Osteoblast (primary cell): ENCODE data around the gene TRMT10B. TPM values are rescaled to one million over a fixed set of nuclear protein-coding genes. Genes with fewer than 3 reads are reported as not detected.

Experiments
- DNase-seq: peaks from one replicate; pipeline ENCODE4 v3.0.0; 2011; ENCODE audit warnings: low spot score, mixed read lengths; ENCODE audit not compliant: insufficient read length; ENCODE audit errors: missing footprints
- H2AFZ ChIP-seq: 2 replicates; pipeline ENCODE4 v1.6.0; 2011; ENCODE audit warnings: mild to moderate bottlenecking, low read length
- H3K27ac ChIP-seq: 2 replicates; pipeline ENCODE4 v1.5.1; 2011; ENCODE audit warnings: mild to moderate bottlenecking, low read depth, low read length, moderate library complexity
- H3K27me3 ChIP-seq: 2 replicates; pipeline ENCODE4 v1.6.0; 2012; ENCODE audit warnings: mild to moderate bottlenecking, control low read depth, inconsistent platforms, low read length, moderate library complexity; ENCODE audit not compliant: insufficient read depth
- H3K36me3 ChIP-seq: 2 replicates; pipeline ENCODE4 v1.5.1; 2011; ENCODE audit warnings: mild to moderate bottlenecking, low read length, control low read depth, moderate library complexity; ENCODE audit not compliant: insufficient read depth
- H3K4me1 ChIP-seq: 2 replicates; pipeline ENCODE4 v1.5.1; 2011; ENCODE audit warnings: mild to moderate bottlenecking, low read length, control low read depth, moderate library complexity; ENCODE audit not compliant: insufficient read depth
- H3K4me2 ChIP-seq: 2 replicates; pipeline ENCODE4 v1.6.0; 2011; ENCODE audit warnings: mild to moderate bottlenecking, low read length; ENCODE audit not compliant: insufficient read depth
- H3K4me3 ChIP-seq: fragments of 200-600 bp; sonication (generic); 3 replicates; pipeline ENCODE4 v1.5.1; 2012; ENCODE audit warnings: mild to moderate bottlenecking, low read length, inconsistent platforms; ENCODE audit not compliant: insufficient read depth
- H3K79me2 ChIP-seq: 2 replicates; pipeline ENCODE4 v1.6.0; 2012; ENCODE audit warnings: mild to moderate bottlenecking, low read length, control low read depth, inconsistent platforms; ENCODE audit not compliant: insufficient read depth
- H3K9me3 ChIP-seq: 2 replicates; pipeline ENCODE4 v1.5.1; 2011; ENCODE audit warnings: low read depth, low read length, control low read depth
- H4K20me1 ChIP-seq: 2 replicates; pipeline ENCODE4 v1.6.0; 2012; ENCODE audit warnings: mild to moderate bottlenecking, low read length, control low read depth; ENCODE audit not compliant: insufficient read depth
- CTCF ChIP-seq: IDR thresholded peaks from 2 replicates; pipeline ENCODE4 v1.5.1; 2011; ENCODE audit warnings: mild to moderate bottlenecking, low read depth, low read length, moderate library complexity; ENCODE audit errors: extremely low read depth
- total RNA-seq: library from RNA; depleted of rRNA; stranded (reverse); fragments of >200 nt; gene quantifications from 2 replicates; pipeline ENCODE4 v1.2.3, GENCODE V29; 2012

Gene TRMT10B
- total RNA-seq, 1 donor: 3.3 TPM

- no peak overlapping the region for H3K4me2 ChIP-seq
- no peak overlapping the region for H2AFZ ChIP-seq
- H4K20me1 ChIP-seq: no peaks in the 10 kb centered on the region
- TF ChIP-seq CTCF: no peak
- peaks cover 3% of the 10 kb centered on the region for H3K4me1 ChIP-seq
- no peak for DNase-seq
- no peaks in the 10 kb centered on the region for H3K36me3 ChIP-seq
- H3K4me3 ChIP-seq: no peak overlapping the region
- no peak overlapping the region for H3K27ac ChIP-seq
- no peaks in the 10 kb centered on the region for H3K79me2 ChIP-seq
- H3K9me3 ChIP-seq: no peaks in the 10 kb centered on the region
- H3K27me3 ChIP-seq: peaks cover 18% of the 10 kb centered on the region
Observed at GRCh38 chr9:37727013-37727412, 26.6 kb upstream of the TRMT10B start.

- Histone ChIP-seq H3K27ac (no peak overlapping the region), H3K79me2 (no peaks in the 10 kb centered on the region), H3K9me3 (no peaks in the 10 kb centered on the region), H3K4me2 (no peak overlapping the region), H3K4me1 (peaks cover 3% of the 10 kb centered on the region), H3K4me3 (no peak overlapping the region), H3K36me3 (no peaks in the 10 kb centered on the region), H4K20me1 (no peaks in the 10 kb centered on the region), H3K27me3 (peaks cover 43% of the 10 kb centered on the region), H2AFZ (no peak overlapping the region)
- DNase-seq: no peak
- TF ChIP-seq CTCF: no peak
Observed at GRCh38 chr9:37729499-37729898, 24.1 kb upstream of the TRMT10B start.

- no peak for TF ChIP-seq CTCF
- Histone ChIP-seq H2AFZ (no peak overlapping the region), H3K36me3 (no peaks in the 10 kb centered on the region), H3K79me2 (no peaks in the 10 kb centered on the region), H3K9me3 (no peaks in the 10 kb centered on the region), H4K20me1 (no peaks in the 10 kb centered on the region), H3K27me3 (peaks cover 51% of the 10 kb centered on the region), H3K27ac (no peak overlapping the region), H3K4me3 (no peak overlapping the region), H3K4me2 (no peak overlapping the region), H3K4me1 (peaks cover 3% of the 10 kb centered on the region)
- DNase-seq: no peak
Observed at GRCh38 chr9:37730256-37730655, 23.3 kb upstream of the TRMT10B start.

GRCh38 chr9:37730839-37731238 is 22.8 kb upstream of the TRMT10B start:
- no peak for TF ChIP-seq CTCF
- H4K20me1 ChIP-seq: no peaks in the 10 kb centered on the region
- H3K9me3 ChIP-seq: no peaks in the 10 kb centered on the region
- H3K27ac ChIP-seq: no peak overlapping the region
- peaks cover 3% of the 10 kb centered on the region for H3K4me1 ChIP-seq
- DNase-seq: no peak
- H3K36me3 ChIP-seq: no peaks in the 10 kb centered on the region
- H3K4me2 ChIP-seq: no peak overlapping the region
- no peaks in the 10 kb centered on the region for H3K79me2 ChIP-seq
- H2AFZ ChIP-seq: no peak overlapping the region
- H3K4me3 ChIP-seq: no peak overlapping the region
- H3K27me3 ChIP-seq: peaks cover 53% of the 10 kb centered on the region
